Measurements from ENCODE around the gene FAM25G.
"Not testable (repeated sequence)": the region's sequence is repeated elsewhere in the genome, so short reads cannot be mapped to it uniquely, and the experiment has no call there.

The FAM25G gene

GRCh38 chr10:47491600-47491999, at the start of gene FAM25G:
FAM25G (minus strand) TSS chr10:47491700; CDS start chr10:47491674, 26 bp downstream.
- not testable (repeated sequence) for DNase-seq (ENCODE audit: low spot score)

- DNase-seq (ENCODE audit: low spot score) = not testable (repeated sequence)
These were observed 44.9 kb upstream of the FAM25G start for GRCh38 chr10:47536430-47536829.

- not testable (repeated sequence) for DNase-seq (ENCODE audit: low spot score)
These were observed 32.0 kb upstream of the FAM25G start, which contains the start of gene AGAP9 for GRCh38 chr10:47523475-47523874. AGAP9 (minus strand) TSS chr10:47523638; CDS start chr10:47523526, 112 bp downstream.

- not testable (repeated sequence) for DNase-seq (ENCODE audit: low spot score)
These were observed 10.8 kb upstream of the FAM25G start for GRCh38 chr10:47502313-47502712.

GRCh38 chr10:47494226-47494625, 2.7 kb upstream of the FAM25G start:
- not testable (repeated sequence) for DNase-seq (ENCODE audit: low spot score)

GRCh38 chr10:47489630-47490029, 1.9 kb downstream of the FAM25G start:
- not testable (repeated sequence) for DNase-seq (ENCODE audit: low spot score)

GRCh38 chr10:47485943-47486342, 5.6 kb downstream of the FAM25G start:
- DNase-seq (ENCODE audit: low spot score) = not testable (repeated sequence)

- not testable (repeated sequence) for DNase-seq (ENCODE audit: low spot score)
These were observed 6.7 kb downstream of the FAM25G start for GRCh38 chr10:47484786-47485185.

- DNase-seq (ENCODE audit: low spot score) = not testable (repeated sequence)
These were observed 7.6 kb downstream of the FAM25G start, which contains the start of gene ANXA8 for GRCh38 chr10:47483923-47484322. ANXA8 (minus strand) TSS chr10:47484115; CDS start chr10:47483933, 182 bp downstream.

GRCh38 chr10:47482367-47482766, 9.1 kb downstream of the FAM25G start:
- not testable (repeated sequence) for DNase-seq (ENCODE audit: low spot score)

- not testable (repeated sequence) for DNase-seq (ENCODE audit: low spot score)
These were observed 9.7 kb downstream of the FAM25G start for GRCh38 chr10:47481768-47482181.

- DNase-seq (ENCODE audit: low spot score) = not testable (repeated sequence)
These were observed 10.2 kb downstream of the FAM25G start for GRCh38 chr10:47481182-47481766.

- DNase-seq (ENCODE audit: low spot score) = not testable (repeated sequence)
These were observed 11.4 kb downstream of the FAM25G start for GRCh38 chr10:47480133-47480532.

- not testable (repeated sequence) for DNase-seq (ENCODE audit: low spot score)
These were observed 13.4 kb downstream of the FAM25G start for GRCh38 chr10:47478114-47478513.

GRCh38 chr10:47477078-47477477, 14.4 kb downstream of the FAM25G start:
- DNase-seq (ENCODE audit: low spot score) = not testable (repeated sequence)

GRCh38 chr10:47475101-47475500, 16.4 kb downstream of the FAM25G start:
- not testable (repeated sequence) for DNase-seq (ENCODE audit: low spot score)

- not testable (repeated sequence) for DNase-seq (ENCODE audit: low spot score)
These were observed 18.0 kb downstream of the FAM25G start for GRCh38 chr10:47473516-47473915.

GRCh38 chr10:47472647-47473046, 18.9 kb downstream of the FAM25G start:
- not testable (repeated sequence) for DNase-seq (ENCODE audit: low spot score)

- DNase-seq (ENCODE audit: low spot score) = not testable (repeated sequence)
These were observed 19.4 kb downstream of the FAM25G start for GRCh38 chr10:47472072-47472471.

GRCh38 chr10:47468731-47469528, 22.6 kb downstream of the FAM25G start:
- DNase-seq (ENCODE audit: low spot score) = not testable (repeated sequence)

- DNase-seq (ENCODE audit: low spot score) = not testable (repeated sequence)
These were observed 23.5 kb downstream of the FAM25G start for GRCh38 chr10:47467957-47468356.

- DNase-seq (ENCODE audit: low spot score) = not testable (repeated sequence)
These were observed 24.0 kb downstream of the FAM25G start for GRCh38 chr10:47467458-47467857.
